HepG2 (cell line): ENCODE results near the gene BABAM2.

Experiments
- CBX2 ChIP-seq, 2 experiments: fragments of 200-600 bp in 1 of 2; sonication (generic); formaldehyde crosslinking in 1 of 2; IDR thresholded peaks; 2 replicates each; pipeline versions ENCODE4 v1.7.0 to v1.8.1; 2018 to 2022; ENCODE audit warnings: low read depth in 2 of 2, low read length in 1 of 2, mild to moderate bottlenecking in 1 of 2, missing genetic modification reagents in 1 of 2
- CHD2 ChIP-seq: IDR thresholded peaks from 2 replicates; pipeline ENCODE4 v1.6.1; 2011; ENCODE audit warnings: low read depth, low read length, improper control_type of control experiment
- EED ChIP-seq: sonication (generic); formaldehyde crosslinking; IDR thresholded peaks from 2 replicates; pipeline ENCODE4 v1.5.0; 2020; ENCODE audit warnings: mild to moderate bottlenecking, missing genetic modification reagents
- EP300 ChIP-seq, 3 experiments: sonication (generic) in 1 of 3; formaldehyde crosslinking in 1 of 3; IDR thresholded peaks; 2 replicates each; pipeline versions ENCODE4 v1.5.1 to v1.6.1; 2011 to 2020; ENCODE audit warnings: low read depth in 2 of 3, low read length in 2 of 3, borderline replicate concordance in 1 of 3, improper control_type of control experiment in 1 of 3, mild to moderate bottlenecking in 1 of 3, missing genetic modification reagents in 1 of 3, moderate library complexity in 1 of 3
- FOXK1 ChIP-seq: sonication (generic); formaldehyde crosslinking; IDR thresholded peaks from 2 replicates; pipeline ENCODE4 v1.4.0; 2020; ENCODE audit warnings: low read depth, missing genetic modification reagents, borderline replicate concordance
- SOX5 ChIP-seq: IDR thresholded peaks from 2 replicates; pipeline ENCODE4 v1.6.1; 2016; ENCODE audit warnings: borderline replicate concordance
- TRIM24 ChIP-seq: sonication (generic); formaldehyde crosslinking; IDR thresholded peaks from 2 replicates; pipeline ENCODE4 v1.8.0; 2022; ENCODE audit warnings: mild to moderate bottlenecking, missing genetic modification reagents
- ZNF207 ChIP-seq: fragments of 450-650 bp; IDR thresholded peaks from 2 replicates; pipeline ENCODE4 v1.6.1; 2016; ENCODE audit warnings: antibody characterized with exemption, borderline replicate concordance
- ZSCAN31 ChIP-seq: sonication (generic); formaldehyde crosslinking; IDR thresholded peaks from 2 replicates; pipeline ENCODE4 v1.5.0; 2020; ENCODE audit warnings: low read depth, mild to moderate bottlenecking, missing genetic modification reagents
- TF ChIP-seq, protein P1 (sequence below): sonication (generic); formaldehyde crosslinking; IDR thresholded peaks from 2 replicates; pipeline ENCODE4 v1.5.0; 2020; ENCODE audit warnings: mild to moderate bottlenecking, missing genetic modification reagents, moderate library complexity
- TF ChIP-seq, protein P2 (sequence below): sonication (generic); formaldehyde crosslinking; IDR thresholded peaks from 2 replicates; pipeline ENCODE4 v1.5.0; 2020; ENCODE audit warnings: mild to moderate bottlenecking, missing genetic modification reagents
- TF ChIP-seq, protein P3 (sequence below): IDR thresholded peaks from 2 replicates; pipeline ENCODE4 v1.6.1; 2012; ENCODE audit warnings: inconsistent platforms

DNA sequence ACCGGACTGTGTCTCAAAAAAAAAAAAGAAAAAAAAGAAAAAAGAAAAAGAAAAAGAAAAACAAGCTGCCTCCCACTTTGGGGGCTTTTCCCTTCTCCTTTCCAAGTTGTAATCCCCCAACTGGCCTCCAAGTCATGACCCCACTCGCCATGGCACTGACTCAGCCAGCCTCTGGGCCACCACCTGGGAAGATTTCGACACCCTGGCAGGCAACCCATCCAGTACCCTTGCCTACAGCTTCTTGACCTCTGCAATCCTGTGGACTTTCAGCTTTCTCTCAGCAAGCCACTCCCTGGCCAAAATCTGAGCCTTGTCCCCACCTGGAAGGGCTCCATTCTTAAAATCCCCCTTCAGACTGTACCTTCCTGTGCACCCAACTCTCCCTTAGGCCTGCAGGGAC lies 479.8 kb downstream of the BABAM2 start:
- TF ChIP-seq TRIM24 (CRISPR knock-in tag) (no peak), EED (CRISPR knock-in tag) (no peak), CHD2 (no peak), FOXK1 (CRISPR knock-in tag) (no peak), ZSCAN31 (CRISPR knock-in tag) (no peak), EP300 (IDR thresholded peaks at IDR 0.05; ENCODE audit: low read depth in 2 of 2, low read length in 2 of 2) (no peak), EP300 (CRISPR knock-in tag; IDR thresholded peaks at IDR 0.05; ENCODE audit: borderline replicate concordance) (no peak), CBX2 (IDR thresholded peaks at IDR 0.05; ENCODE audit: low read depth, low read length) (no peak), CBX2 (CRISPR knock-in tag; IDR thresholded peaks at IDR 0.05; ENCODE audit: low read depth) (no peak), SOX5 (CRISPR knock-in tag) (no peak), ZNF207 (no peak)
- TF ChIP-seq, protein P1, sequence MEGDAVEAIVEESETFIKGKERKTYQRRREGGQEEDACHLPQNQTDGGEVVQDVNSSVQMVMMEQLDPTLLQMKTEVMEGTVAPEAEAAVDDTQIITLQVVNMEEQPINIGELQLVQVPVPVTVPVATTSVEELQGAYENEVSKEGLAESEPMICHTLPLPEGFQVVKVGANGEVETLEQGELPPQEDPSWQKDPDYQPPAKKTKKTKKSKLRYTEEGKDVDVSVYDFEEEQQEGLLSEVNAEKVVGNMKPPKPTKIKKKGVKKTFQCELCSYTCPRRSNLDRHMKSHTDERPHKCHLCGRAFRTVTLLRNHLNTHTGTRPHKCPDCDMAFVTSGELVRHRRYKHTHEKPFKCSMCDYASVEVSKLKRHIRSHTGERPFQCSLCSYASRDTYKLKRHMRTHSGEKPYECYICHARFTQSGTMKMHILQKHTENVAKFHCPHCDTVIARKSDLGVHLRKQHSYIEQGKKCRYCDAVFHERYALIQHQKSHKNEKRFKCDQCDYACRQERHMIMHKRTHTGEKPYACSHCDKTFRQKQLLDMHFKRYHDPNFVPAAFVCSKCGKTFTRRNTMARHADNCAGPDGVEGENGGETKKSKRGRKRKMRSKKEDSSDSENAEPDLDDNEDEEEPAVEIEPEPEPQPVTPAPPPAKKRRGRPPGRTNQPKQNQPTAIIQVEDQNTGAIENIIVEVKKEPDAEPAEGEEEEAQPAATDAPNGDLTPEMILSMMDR (CRISPR knock-in tag): no peak
- TF ChIP-seq, protein P2, sequence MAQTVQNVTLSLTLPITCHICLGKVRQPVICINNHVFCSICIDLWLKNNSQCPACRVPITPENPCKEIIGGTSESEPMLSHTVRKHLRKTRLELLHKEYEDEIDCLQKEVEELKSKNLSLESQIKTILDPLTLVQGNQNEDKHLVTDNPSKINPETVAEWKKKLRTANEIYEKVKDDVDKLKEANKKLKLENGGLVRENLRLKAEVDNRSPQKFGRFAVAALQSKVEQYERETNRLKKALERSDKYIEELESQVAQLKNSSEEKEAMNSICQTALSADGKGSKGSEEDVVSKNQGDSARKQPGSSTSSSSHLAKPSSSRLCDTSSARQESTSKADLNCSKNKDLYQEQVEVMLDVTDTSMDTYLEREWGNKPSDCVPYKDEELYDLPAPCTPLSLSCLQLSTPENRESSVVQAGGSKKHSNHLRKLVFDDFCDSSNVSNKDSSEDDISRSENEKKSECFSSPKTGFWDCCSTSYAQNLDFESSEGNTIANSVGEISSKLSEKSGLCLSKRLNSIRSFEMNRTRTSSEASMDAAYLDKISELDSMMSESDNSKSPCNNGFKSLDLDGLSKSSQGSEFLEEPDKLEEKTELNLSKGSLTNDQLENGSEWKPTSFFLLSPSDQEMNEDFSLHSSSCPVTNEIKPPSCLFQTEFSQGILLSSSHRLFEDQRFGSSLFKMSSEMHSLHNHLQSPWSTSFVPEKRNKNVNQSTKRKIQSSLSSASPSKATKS (CRISPR knock-in tag): no peak
- TF ChIP-seq, protein P3, sequence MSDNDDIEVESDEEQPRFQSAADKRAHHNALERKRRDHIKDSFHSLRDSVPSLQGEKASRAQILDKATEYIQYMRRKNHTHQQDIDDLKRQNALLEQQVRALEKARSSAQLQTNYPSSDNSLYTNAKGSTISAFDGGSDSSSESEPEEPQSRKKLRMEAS: no peak
